NCI-H2081 treated with DMSO at 0.1 percent for 48 hours (cell line): ENCODE results near the gene ITPRIP.

ENCODE experiments used
- DNase-seq: peaks from one replicate; lab custom pipeline; 2025; lab: John Stamatoyannopoulos, UW

Gene ITPRIP

GRCh38 chr10:104279550-104280259 is 58.6 kb downstream of the ITPRIP start:
- no peak for DNase-seq

- no peak for DNase-seq
These were observed 60.5 kb downstream of the ITPRIP start for GRCh38 chr10:104277785-104278184.

- no peak for DNase-seq
These were observed 62.1 kb downstream of the ITPRIP start for GRCh38 chr10:104276192-104276591.

GRCh38 chr10:104274762-104275721 is 63.2 kb downstream of the ITPRIP start:
- no peak for DNase-seq

GRCh38 chr10:104273899-104274575 is 64.2 kb downstream of the ITPRIP start:
- no peak for DNase-seq

GRCh38 chr10:104273286-104273685 is 65.0 kb downstream of the ITPRIP start:
- no peak for DNase-seq

- peak; percentile 78 for DNase-seq
These were observed 69.3 kb downstream of the ITPRIP start, which contains the start of gene GSTO2 for GRCh38 chr10:104268713-104269645. Gene GSTO2 (plus strand): TSS chr10:104269184. CDS start chr10:104274916, 5,732 bp downstream.

- no peak for DNase-seq
These were observed 69.9 kb downstream of the ITPRIP start for GRCh38 chr10:104268405-104268712.

GRCh38 chr10:104267721-104268404 is 70.4 kb downstream of the ITPRIP start:
- DNase-seq = no peak

- DNase-seq = no peak
These were observed 73.5 kb downstream of the ITPRIP start for GRCh38 chr10:104264783-104265182.

- DNase-seq = no peak
These were observed 76.2 kb downstream of the ITPRIP start for GRCh38 chr10:104262055-104262454.

GRCh38 chr10:104260775-104261115 is 77.5 kb downstream of the ITPRIP start:
- DNase-seq = no peak

GRCh38 chr10:104259999-104260774 is 78.1 kb downstream of the ITPRIP start:
- no peak for DNase-seq
